OCI-LY7 (cell line): Measurements from ENCODE around the gene FNBP1.
"Not testable (repeated sequence)": the region's sequence is repeated elsewhere in the genome, so short reads cannot be mapped to it uniquely, and the experiment has no call there.

Experiments used
- EZH2phosphoT487 ChIP-seq: fragments of 200-600 bp; sonication (generic); IDR thresholded peaks from 2 replicates; pipeline ENCODE4 v1.6.1; 2018; ENCODE audit warnings: low read depth, borderline replicate concordance, mild to moderate bottlenecking, mixed run types, antibody characterized with exemption, low read length, moderate library complexity, mixed read lengths
- TF ChIP-seq, protein P1 (sequence below): fragments of 200-600 bp; sonication (generic); conservative IDR thresholded peaks from 2 replicates; pipeline ENCODE4 v1.5.1; 2014; ENCODE audit warnings: mild to moderate bottlenecking, antibody characterized with exemption, low read length, moderate library complexity, mixed read lengths

DNA sequence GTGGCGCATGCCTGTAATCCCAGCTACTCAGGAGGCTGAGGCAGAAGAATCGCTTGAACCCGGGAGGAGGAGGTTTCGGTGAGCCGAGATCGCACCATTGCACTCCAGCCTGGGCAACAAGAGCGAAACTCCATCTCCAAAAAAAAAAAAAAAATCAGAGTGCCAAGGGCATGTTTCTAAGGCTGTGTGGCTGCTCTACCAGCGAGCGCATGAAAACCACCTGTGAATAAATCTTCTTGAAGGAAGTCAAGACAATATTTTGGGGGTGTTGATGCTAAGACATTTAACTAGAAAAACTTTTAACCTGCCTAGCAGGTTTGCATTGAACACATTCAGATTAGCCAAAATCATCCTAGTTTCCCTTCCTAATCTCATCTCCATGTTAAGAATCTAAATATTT, 62.8 kb downstream of the FNBP1 start:
- TF ChIP-seq, protein P1, sequence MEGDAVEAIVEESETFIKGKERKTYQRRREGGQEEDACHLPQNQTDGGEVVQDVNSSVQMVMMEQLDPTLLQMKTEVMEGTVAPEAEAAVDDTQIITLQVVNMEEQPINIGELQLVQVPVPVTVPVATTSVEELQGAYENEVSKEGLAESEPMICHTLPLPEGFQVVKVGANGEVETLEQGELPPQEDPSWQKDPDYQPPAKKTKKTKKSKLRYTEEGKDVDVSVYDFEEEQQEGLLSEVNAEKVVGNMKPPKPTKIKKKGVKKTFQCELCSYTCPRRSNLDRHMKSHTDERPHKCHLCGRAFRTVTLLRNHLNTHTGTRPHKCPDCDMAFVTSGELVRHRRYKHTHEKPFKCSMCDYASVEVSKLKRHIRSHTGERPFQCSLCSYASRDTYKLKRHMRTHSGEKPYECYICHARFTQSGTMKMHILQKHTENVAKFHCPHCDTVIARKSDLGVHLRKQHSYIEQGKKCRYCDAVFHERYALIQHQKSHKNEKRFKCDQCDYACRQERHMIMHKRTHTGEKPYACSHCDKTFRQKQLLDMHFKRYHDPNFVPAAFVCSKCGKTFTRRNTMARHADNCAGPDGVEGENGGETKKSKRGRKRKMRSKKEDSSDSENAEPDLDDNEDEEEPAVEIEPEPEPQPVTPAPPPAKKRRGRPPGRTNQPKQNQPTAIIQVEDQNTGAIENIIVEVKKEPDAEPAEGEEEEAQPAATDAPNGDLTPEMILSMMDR: not testable (repeated sequence)
- not testable (repeated sequence) for TF ChIP-seq EZH2phosphoT487
